ENCODE data around the gene NTRK1. TPM values are rescaled to one million over a fixed set of nuclear protein-coding genes. Genes with fewer than 3 reads are reported as not detected.

NTRK1 gene
- total RNA-seq, 2 donors from 2014 or later = 0.56 to 1.1 TPM

- Histone ChIP-seq H3K4me1 (no peaks in the 10 kb centered on the region), H3K27me3 (peaks cover 55% of the 10 kb centered on the region), H3K27ac (no peak within 1 kb of the TSS), H3K36me3 (no peaks in the 10 kb centered on the region), H3K9me3 (no peaks in the 10 kb centered on the region), H3K4me3 (no peak within 1 kb of the TSS), H3K9ac (ENCODE audit: low read depth in 2 of 2, low read length in 2 of 2) (no peak within 1 kb of the TSS)
- peak; percentile 82 for DNase-seq
- TF ChIP-seq CTCF (IDR thresholded peaks at IDR 0.05) = peak; percentile 84
- intact Hi-C loops (cut with DNase I) = loop anchor here (10.0 kb wide), 1 partner anchor 126 kb away; no protein-coding TSS in a partner anchor
Observed at GRCh38 chr1:156920233-156921052, 59.8 kb downstream of the NTRK1 start, which contains the start of gene LRRC71. Gene LRRC71 (plus strand): TSS chr1:156920632. CDS start chr1:156920804, 172 bp downstream.

GRCh38 chr1:156921053-156921529 lies 60.4 kb downstream of the NTRK1 start:
- Histone ChIP-seq H3K9me3 (no peaks in the 10 kb centered on the region), H3K9ac (ENCODE audit: low read depth in 2 of 2, low read length in 2 of 2) (no peak overlapping the region), H3K27me3 (peaks cover 61% of the 10 kb centered on the region), H3K36me3 (no peaks in the 10 kb centered on the region), H3K4me1 (no peaks in the 10 kb centered on the region), H3K4me3 (no peak overlapping the region), H3K27ac (no peak overlapping the region)
- no peak for DNase-seq
- intact Hi-C loops (cut with DNase I) = loop anchor here (10.0 kb wide), 1 partner anchor 126 kb away; no protein-coding TSS in a partner anchor
- TF ChIP-seq CTCF (IDR thresholded peaks at IDR 0.05) = no peak

GRCh38 chr1:156922986-156923669 lies 62.5 kb downstream of the NTRK1 start:
- no peak for DNase-seq
- intact Hi-C loops (cut with DNase I) = loop anchor here (10.0 kb wide), 1 partner anchor 128 kb away; no protein-coding TSS in a partner anchor
- TF ChIP-seq CTCF (IDR thresholded peaks at IDR 0.05) = no peak
- Histone ChIP-seq H3K27ac (no peak overlapping the region), H3K36me3 (no peaks in the 10 kb centered on the region), H3K27me3 (peaks cover 74% of the 10 kb centered on the region), H3K4me1 (no peaks in the 10 kb centered on the region), H3K9ac (ENCODE audit: low read depth in 2 of 2, low read length in 2 of 2) (no peak overlapping the region), H3K9me3 (no peaks in the 10 kb centered on the region), H3K4me3 (no peak overlapping the region)

GRCh38 chr1:156923670-156924477 lies 63.2 kb downstream of the NTRK1 start:
- no peaks in the 10 kb centered on the region for H3K36me3 ChIP-seq
- H3K9ac ChIP-seq (ENCODE audit: low read depth in 2 of 2, low read length in 2 of 2) = no peak overlapping the region
- TF ChIP-seq CTCF (IDR thresholded peaks at IDR 0.05) = no peak
- peaks cover 74% of the 10 kb centered on the region for H3K27me3 ChIP-seq
- no peaks in the 10 kb centered on the region for H3K4me1 ChIP-seq
- intact Hi-C loops (cut with DNase I) = loop anchor here (10.0 kb wide), 1 partner anchor 129 kb away; no protein-coding TSS in a partner anchor
- H3K4me3 ChIP-seq = no peak overlapping the region
- no peak overlapping the region for H3K27ac ChIP-seq
- no peaks in the 10 kb centered on the region for H3K9me3 ChIP-seq
- DNase-seq = no peak

All from colonic mucosa (tissue), 4 donors.